Measurements from ENCODE around the gene SMO. TPM values are rescaled to one million over a fixed set of nuclear protein-coding genes. Genes with fewer than 3 reads are reported as not detected.
"Not testable (repeated sequence)": the region's sequence is repeated elsewhere in the genome, so short reads cannot be mapped to it uniquely, and the experiment has no call there.

SMO gene
- total RNA-seq, 1 experiment from 2014 or later: 2.9 TPM

GRCh38 chr7:129213828-129214227, 25.4 kb downstream of the SMO start:
- BruUV-seq (replicated peaks): no TSS peak
- ATAC-seq (peak; percentile 70), DNase-seq (ENCODE audit: low read depth, low spot score) (no peak)
- H3K27me3 ChIP-seq (ENCODE audit: control insufficient read depth, insufficient read depth, low read length): no peaks in the 10 kb centered on the region
- H3K27ac ChIP-seq (ENCODE audit: low read length): no peak overlapping the region
- no peak overlapping the region for H3K4me3 ChIP-seq (ENCODE audit: low read depth in 2 of 2, low read length in 2 of 2)
- H3K4me1 ChIP-seq (ENCODE audit: control insufficient read depth, insufficient read depth, low read length): no peaks in the 10 kb centered on the region; the same call in 1 of the 2 replicates
- intact Hi-C loops (cut with micrococcal nuclease; ENCODE audit: unreplicated experiment): no loop called here
- in situ Hi-C loops (cut with HindIII; ENCODE audit: low pct_unique_long_range_greater_than_20kb, low sequenced_read_pairs): no loop called here
- ChIA-PET CTCF (interaction anchor here (0.6 to 1.3 kb wide), 5 partner anchors 11 to 675 kb away, joined by 3 to 12 read pairs (median 9); partner anchors contain the start of gene AHCYL2), POLR2A (no interaction called here)
- TF ChIP-seq SIN3A (IDR thresholded peaks at IDR 0.05; ENCODE audit: borderline replicate concordance, insufficient read depth, low read depth, low read length): no peak
- no peak for TF ChIP-seq TCF7L2 (IDR thresholded peaks at IDR 0.05; ENCODE audit: low read depth, low read length)
- peak; percentile 59 for TF ChIP-seq CTCF (IDR thresholded peaks at IDR 0.05)
- no peaks in the 10 kb centered on the region for H3K36me3 ChIP-seq (ENCODE audit: control insufficient read depth, insufficient read depth, low read length)
- no peaks in the 10 kb centered on the region for H3K9me3 ChIP-seq (ENCODE audit: control insufficient read depth, insufficient read depth, low read depth, low read length)

- H3K4me3 ChIP-seq (ENCODE audit: low read depth in 2 of 2, low read length in 2 of 2); H3K27ac ChIP-seq (ENCODE audit: low read length); H3K4me1 ChIP-seq (ENCODE audit: control insufficient read depth, insufficient read depth, low read length); in situ Hi-C loops (cut with HindIII; ENCODE audit: low pct_unique_long_range_greater_than_20kb, low sequenced_read_pairs); intact Hi-C loops (cut with micrococcal nuclease; ENCODE audit: unreplicated experiment); ATAC-seq; DNase-seq (ENCODE audit: low read depth, low spot score); CTCF ChIA-PET; H3K27me3 ChIP-seq (ENCODE audit: control insufficient read depth, insufficient read depth, low read length); H3K36me3 ChIP-seq (ENCODE audit: control insufficient read depth, insufficient read depth, low read length); BruUV-seq (replicated peaks); H3K9me3 ChIP-seq (ENCODE audit: control insufficient read depth, insufficient read depth, low read depth, low read length); POLR2A ChIA-PET: not testable (repeated sequence)
These were observed 27.3 kb downstream of the SMO start for GRCh38 chr7:129215691-129216090.

DNA sequence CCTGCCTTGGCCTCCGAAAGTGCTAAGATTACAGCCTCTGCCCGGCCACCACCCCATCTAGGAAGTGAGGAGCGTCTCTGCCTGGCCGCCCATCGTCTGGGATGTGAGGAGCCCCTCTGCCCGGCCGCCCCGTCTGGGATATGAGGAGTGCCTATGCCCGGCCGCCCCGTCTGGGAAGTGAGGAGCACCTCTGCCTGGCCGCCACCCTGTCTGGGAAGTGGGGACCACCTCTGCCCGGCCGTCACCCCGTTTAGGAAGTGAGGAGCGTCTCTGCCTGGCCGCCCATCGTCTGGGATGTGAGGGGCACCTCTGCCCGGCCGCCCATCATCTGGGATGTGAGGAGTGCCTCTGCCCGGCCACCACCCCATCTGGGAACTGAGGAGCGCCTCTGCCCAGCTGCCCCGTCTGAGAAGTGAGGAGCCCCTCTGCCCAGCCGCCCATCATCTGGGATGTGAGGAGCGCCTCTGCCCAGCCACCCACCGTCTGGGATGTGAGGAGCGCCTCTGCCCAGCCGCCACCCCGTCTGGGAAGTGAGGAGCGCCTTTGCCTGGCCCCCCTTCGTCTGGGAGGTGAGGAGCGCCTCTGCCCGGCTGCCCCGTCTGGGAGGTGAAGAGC, 27.8 kb downstream of the SMO start:
- ATAC-seq; H3K4me1 ChIP-seq (ENCODE audit: control insufficient read depth, insufficient read depth, low read length); POLR2A ChIA-PET; H3K36me3 ChIP-seq (ENCODE audit: control insufficient read depth, insufficient read depth, low read length); H3K27me3 ChIP-seq (ENCODE audit: control insufficient read depth, insufficient read depth, low read length); BruUV-seq (replicated peaks); intact Hi-C loops (cut with micrococcal nuclease; ENCODE audit: unreplicated experiment); DNase-seq (ENCODE audit: low read depth, low spot score); H3K9me3 ChIP-seq (ENCODE audit: control insufficient read depth, insufficient read depth, low read depth, low read length); in situ Hi-C loops (cut with HindIII; ENCODE audit: low pct_unique_long_range_greater_than_20kb, low sequenced_read_pairs); H3K27ac ChIP-seq (ENCODE audit: low read length); CTCF ChIA-PET; H3K4me3 ChIP-seq (ENCODE audit: low read depth in 2 of 2, low read length in 2 of 2): not testable (repeated sequence)

DNA sequence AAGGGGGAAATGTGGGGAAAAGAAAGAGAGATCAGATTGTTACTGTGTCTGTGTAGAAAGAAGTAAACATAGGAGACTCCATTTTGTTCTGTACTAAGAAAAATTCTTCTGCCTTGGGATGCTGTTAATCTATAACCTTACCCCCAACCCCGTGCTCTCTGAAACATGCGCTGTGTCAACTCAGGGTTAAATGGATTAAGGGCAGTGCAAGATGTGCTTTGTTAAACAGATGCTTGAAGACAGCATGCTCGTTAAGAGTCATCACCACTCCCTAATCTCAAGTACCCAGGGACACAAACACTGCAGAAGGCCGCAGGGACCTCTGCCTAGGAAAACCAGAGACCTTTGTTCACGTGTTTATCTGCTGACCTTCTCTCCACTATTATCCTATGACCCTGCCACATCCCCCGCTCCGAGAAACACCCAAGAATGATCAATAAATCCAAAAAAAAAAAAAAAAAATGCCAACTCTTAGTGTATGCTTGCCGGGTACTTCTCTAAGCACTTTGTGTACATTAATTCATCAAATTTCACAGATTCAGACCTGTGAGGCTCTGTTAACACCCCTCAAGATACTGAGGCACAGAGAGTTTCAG, 28.5 kb downstream of the SMO start:
- H3K9me3 ChIP-seq (ENCODE audit: control insufficient read depth, insufficient read depth, low read depth, low read length); H3K27ac ChIP-seq (ENCODE audit: low read length); BruUV-seq (replicated peaks); H3K36me3 ChIP-seq (ENCODE audit: control insufficient read depth, insufficient read depth, low read length); H3K4me1 ChIP-seq (ENCODE audit: control insufficient read depth, insufficient read depth, low read length); intact Hi-C loops (cut with micrococcal nuclease; ENCODE audit: unreplicated experiment); H3K27me3 ChIP-seq (ENCODE audit: control insufficient read depth, insufficient read depth, low read length); in situ Hi-C loops (cut with HindIII; ENCODE audit: low pct_unique_long_range_greater_than_20kb, low sequenced_read_pairs); ATAC-seq; DNase-seq (ENCODE audit: low read depth, low spot score); H3K4me3 ChIP-seq (ENCODE audit: low read depth in 2 of 2, low read length in 2 of 2); POLR2A ChIA-PET: not testable (repeated sequence)
- CTCF ChIA-PET: interaction anchor here (0.6 kb wide), 1 partner anchor 43 kb away, joined by 3 read pairs; no protein-coding TSS in a partner anchor
